SKM-1 (cell line): ENCODE results near the gene PGAP3.

ENCODE experiments used
- DNase-seq: peaks from one replicate; lab custom pipeline; 2025; ENCODE audit not compliant: unreplicated experiment; lab: John Stamatoyannopoulos, UW

PGAP3 gene

DNA sequence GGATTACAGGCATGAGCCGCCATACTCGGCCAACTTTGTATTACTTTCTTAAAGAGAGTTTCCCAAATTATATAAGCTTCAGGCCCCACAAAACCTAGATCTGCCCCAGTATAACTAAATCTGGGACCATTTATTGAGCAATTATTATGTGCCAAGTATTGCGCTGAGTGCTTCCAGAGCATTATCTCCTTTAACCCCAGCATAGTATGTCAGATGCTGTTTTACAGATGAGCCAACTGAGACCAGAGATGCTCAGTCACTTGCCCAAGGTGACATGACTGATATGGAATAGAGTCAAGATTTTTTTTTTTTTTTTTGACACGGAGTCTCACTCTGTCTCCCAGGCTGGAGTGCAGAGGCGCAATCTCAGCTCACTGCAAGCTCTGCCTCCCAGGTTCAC is 10.1 kb upstream of the PGAP3 start:
- DNase-seq: no peak

DNA sequence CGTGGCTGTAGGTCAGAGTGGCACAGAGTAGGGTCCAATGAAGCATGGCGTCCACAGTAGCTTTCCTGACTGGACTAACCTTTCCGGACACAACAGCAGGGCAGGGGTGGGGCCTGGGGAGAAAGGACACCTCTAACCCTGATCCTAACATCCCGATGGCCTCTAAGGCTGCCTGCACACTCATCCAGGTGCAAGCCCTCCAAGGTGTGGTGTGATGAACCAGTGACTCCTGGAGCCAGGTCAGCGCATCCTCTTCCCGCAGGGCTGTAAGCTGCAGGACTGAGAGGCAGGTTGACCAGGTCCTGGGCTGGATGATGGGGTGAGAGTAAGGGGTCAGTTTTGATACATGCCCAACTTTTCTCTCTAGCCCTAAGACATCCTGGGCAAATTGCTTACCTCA is 8.9 kb upstream of the PGAP3 start:
- DNase-seq: no peak

DNA sequence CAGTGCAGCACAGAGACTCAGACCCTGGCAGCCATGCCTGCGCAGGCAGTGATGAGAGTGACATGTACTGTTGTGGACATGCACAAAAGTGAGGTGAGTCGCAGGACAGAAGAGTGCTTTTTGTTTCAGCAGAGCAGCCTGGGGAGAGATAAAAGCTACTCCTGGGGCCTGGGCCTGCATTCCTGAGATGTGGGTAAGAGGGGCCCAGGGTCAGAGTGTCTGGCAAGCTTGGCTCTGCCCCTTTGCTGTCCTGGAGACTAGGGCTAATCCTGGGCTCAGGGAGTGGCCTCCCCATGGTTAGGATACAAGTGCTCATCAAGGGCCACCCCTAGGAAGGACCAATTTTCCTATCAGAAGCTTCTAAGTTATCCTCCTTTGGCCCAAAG is 7.2 kb upstream of the PGAP3 start:
- no peak for DNase-seq

DNA sequence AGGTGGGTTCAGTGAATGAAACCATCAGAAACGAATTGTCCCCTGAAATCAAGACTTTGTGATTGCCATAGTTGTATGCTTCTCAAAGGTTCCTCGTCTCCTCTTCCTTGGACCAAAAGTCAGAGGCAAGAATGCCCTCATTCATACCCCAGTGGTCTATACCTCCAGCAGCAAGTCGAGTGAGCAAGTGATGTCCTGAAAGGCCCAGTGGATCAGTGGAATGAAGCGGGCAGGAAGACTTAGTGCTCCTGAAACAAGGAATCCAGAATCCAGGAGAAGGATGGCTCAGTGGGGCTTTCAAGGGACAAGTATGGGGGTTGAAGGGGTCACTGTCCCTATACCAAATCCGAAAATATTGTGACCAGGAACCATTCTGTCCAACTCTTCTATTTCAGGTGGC is 6.7 kb upstream of the PGAP3 start:
- DNase-seq: no peak

DNA sequence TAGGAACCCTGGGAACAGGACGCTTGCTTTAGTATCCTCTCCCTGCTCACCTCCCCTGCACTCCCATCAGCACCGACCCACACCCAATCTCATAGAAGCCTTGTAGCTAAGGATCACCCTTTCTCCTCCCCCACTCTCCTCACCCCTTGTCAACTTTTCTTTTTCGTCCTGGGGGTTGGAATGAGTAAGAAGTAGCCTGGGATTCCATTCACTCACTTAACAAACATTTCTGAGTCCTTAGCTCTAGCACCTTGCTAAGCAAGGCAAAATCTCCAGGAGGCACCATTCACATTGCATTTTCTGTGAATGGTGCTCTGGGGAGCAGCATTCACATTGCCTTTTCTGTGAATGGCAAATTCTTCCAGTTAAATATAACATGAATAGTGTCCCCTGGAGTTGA is 1.1 kb upstream of the PGAP3 start:
- DNase-seq: no peak

DNA sequence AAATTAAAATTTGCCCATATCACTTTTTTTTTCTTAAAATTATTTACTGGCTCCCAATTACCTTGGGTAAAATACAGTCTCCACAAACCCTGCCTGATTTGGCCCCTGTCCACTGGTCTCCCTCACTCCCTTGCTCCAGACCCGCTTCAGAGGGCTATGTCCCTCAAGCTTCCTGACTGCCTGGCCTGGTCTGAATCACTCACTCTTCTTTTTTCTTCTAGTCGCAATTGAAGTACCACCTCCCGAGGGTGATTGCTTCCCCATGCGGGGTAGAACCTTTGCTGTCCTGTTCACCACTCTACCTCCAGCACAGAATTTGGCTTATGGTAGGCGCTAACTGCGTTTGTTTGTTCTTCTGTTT is 598 bp upstream of the PGAP3 start:
- no peak for DNase-seq

DNA sequence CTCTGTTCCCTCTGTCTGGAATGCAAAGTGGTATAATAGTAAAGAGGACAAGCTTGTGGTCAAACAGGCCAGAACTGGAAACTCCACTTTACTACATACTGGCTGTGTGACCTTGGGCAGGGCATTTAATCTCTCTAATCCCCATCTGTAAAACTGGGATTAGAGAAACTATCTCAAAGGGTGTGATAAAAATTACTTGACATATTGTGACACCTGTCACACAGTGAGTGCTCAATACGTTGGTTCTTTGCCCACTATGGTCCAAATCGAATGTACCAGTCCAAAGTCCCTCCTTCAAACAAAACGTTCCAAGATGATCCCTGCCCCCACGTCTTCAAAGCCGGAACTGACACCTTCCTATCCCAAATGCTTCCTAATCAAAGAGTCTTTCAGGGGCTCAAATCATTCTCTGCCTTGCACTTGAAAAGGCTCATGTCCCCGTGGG is 734 bp downstream of the PGAP3 start:
- no peak for DNase-seq

DNA sequence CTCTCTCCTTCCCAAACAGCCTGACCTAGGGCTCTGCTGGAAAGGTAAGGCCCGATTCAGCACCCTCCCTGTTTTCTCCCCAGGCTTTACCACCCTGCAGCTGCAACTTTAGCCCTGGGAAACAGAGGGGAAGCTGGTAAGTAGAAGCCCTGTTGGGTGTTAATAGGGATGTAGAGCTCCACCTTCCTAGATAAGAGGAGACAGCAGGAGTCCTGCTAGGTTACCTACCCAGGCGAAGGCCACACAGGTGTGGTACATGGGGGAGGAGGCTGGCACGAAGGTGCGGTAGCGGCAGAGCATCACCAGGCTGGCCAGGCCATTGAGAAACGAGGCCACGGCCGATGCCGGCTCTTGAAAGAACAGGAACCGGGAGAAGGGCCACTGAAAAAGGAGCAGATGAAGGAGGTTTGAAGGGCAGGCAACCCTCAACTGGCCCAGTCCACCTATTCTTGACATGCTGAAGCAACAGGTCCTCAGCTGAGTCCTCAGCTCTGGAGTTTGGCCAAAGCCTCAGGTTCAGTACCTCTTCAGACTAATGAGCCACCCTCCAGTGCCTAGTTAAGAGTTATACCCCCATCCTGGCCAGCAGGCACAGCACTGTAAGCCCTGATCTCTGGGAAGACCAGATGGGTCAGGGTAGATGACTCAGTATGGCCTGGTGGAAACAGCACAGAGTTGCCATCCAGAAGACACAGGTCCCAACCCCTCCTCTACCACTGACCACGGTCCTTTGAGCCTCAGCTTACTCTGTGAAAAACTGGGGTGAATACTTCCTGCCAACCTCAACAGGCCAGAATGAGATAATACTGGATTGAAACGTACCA is 3.3 kb downstream of the PGAP3 start:
- DNase-seq: no peak

DNA sequence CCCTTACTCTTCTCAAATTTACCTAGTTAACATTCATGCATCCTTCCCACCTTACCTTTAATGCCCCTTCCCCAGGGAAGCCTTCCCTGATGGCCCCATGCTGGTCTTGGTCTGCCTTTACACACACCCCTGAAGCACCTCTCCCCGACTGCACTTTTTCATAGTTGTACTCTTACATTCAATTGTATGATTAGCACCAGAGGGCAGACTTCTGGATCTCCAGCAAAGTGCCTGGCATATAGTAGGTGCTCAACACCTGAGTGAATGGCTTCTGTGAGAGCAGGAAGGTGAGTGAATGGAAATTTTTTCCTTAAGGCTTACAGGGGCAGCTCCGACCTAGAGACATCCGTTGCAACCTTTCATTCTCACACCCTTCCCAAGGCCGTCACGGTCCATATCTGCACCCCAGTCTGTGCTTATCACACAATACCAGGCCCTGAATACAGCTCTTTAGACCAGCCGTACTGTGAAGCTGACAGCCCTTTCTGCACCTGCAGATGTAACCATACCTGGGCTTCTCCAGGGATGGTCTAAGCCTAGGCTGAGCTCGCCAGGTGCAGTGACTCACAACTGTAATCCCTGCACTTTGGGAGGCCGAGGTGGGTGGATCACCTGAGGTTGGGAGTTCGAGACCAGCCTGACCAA is 4.4 kb downstream of the PGAP3 start:
- no peak for DNase-seq

DNA sequence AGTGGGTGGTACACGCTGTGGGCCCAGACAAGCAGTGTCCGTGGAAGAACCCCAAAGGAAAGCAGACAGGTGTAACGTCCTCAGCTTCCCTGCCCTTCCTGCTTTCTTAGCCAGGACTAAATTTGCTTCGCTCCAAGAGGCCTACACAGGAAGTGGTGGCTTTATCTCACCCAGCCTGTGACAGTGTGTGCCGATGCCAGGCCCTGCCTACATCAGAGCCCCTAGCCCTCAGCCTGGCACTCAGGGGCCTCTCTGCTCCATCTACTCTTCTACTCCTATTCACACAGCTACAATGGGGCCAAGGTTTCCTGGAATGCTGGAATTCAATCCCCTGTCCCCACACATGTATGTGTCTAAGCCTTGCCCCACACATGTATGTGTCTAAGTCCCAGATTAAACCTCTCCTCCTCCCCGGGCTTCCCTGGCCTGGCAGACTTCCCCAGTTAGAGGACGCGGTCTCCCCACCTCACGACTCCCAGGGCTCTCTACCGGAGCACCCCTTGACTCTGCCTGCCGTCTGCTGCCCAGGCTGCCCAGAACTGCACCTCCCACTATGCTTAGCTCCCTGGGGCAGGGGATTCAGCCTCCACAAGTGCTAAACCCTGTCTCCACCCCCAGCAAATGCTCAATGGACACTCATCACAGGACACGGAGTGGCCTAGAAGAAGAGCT is 8.2 kb downstream of the PGAP3 start:
- DNase-seq: no peak

DNA sequence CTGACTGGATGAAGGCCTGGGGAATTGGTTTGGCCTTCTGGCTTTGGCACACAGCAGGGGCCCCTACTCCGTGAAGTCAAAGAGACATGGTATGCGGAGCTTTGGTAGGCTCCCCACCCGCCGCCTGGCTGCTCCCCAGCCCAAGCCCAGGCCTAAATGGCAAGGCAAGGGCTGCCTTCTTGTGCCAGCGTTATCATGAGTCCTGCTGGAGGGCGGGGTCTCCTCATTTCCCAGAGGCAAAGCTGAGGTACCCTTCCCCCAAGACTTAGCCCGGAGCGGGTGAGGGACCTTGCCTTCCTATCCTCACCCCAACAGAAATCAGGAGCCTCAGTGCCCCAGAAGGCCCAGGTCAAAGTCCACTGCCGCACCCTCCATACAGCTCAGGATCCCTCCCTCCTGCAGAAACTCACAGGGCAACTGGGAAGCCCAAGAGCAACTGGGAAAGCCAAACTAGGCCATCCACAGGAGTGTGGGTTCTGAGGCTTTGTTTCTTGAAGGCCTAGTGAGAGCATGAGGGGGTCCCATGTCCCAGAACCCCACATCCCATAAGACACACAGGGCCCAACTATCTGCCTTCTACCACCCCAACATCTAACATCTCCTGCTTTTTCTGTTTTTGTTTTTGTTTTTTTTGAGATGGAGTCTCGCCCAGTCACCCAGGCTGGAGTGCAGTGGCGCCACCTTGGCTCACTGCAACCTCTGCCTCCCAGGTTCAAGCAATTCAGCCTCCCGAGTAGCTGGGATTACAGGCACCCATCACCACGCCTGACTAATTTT is 9.3 kb downstream of the PGAP3 start:
- DNase-seq: no peak

DNA sequence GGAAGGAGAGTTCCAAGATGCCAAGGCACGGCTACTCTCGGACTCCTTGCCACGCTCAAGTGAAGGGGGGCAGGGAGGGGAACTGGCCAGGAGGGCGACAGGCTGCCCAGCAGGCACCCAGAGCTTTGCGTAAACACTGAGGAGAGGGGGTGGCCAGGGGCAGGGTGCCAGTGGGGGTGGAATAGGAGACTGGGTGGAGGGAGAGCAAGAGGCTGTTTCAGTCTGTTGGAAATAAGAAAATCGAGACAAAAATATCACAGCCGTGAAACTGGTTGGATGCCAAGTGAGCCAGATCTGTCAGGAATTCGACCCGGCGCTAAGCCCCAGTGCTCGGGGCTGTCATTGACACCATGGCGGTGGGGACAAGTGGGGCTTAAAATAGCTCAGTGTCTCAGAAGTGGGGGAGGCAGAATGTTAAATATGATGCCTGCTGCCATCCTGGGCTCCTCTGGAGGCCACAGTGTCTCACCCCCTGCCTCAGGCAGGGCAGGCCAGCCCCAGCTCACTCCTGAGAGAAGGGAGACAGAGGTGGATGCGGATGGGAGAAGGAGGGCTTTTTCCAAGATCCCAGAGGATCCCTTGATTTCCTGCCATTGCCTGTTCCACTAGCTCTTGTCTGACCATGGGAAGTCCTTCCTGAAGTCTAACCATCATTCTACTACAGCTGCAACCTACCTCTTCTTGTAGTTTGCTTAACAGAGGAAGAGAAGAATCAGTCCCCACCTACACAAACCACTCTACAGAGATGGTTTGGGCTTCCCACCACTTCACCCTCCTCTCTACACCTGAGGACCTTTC is 10.1 kb downstream of the PGAP3 start:
- no peak for DNase-seq

DNA sequence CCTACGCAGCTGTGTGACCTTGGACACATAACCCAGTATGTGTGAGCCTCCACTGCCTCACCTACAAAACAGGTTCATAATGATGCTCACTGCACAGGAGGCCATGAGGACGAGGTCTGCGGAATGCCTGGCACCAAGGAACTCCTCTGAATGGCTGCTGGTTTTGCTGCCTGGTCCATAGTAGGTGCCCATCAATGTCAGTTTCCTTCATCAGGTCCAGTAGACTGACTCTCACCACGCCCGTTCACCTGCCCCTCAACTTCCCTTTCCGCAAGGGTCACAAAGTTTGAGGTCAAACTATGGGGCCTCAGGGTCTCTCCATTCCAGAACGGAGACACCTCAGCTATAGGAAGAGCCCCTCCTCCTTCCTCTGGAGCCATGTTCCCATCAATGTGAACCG is 10.8 kb downstream of the PGAP3 start:
- DNase-seq: no peak

DNA sequence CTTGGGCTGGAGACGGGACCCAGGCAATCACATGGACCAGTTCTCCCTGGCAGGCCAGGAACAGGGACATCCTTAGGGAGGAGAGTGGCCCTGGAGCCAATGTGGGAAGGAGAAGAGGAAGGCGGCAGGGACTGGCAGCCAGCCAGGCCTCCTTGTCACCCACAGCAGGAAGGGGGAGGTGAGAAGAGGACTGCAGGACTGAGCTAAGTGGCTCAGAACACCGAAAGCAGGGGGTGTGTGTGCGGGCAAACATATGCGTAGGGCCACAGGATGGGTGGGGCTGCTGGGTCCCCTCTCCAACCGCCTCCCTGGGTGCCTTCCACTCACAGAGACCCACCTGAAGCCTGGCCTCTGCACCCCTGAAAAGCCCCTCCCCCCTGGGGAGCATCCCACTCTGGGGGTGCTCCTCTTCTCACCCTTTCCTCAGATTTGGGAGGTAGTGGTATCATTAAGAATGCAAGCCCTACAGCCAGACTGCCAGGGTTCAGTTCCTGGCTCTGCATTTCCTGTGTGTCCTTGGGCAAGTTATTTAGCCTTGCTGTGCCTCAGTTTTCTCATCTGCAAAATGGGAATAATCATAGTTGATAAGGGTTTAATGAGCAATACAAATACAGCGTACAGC is 11.5 kb downstream of the PGAP3 start:
- DNase-seq: no peak

DNA sequence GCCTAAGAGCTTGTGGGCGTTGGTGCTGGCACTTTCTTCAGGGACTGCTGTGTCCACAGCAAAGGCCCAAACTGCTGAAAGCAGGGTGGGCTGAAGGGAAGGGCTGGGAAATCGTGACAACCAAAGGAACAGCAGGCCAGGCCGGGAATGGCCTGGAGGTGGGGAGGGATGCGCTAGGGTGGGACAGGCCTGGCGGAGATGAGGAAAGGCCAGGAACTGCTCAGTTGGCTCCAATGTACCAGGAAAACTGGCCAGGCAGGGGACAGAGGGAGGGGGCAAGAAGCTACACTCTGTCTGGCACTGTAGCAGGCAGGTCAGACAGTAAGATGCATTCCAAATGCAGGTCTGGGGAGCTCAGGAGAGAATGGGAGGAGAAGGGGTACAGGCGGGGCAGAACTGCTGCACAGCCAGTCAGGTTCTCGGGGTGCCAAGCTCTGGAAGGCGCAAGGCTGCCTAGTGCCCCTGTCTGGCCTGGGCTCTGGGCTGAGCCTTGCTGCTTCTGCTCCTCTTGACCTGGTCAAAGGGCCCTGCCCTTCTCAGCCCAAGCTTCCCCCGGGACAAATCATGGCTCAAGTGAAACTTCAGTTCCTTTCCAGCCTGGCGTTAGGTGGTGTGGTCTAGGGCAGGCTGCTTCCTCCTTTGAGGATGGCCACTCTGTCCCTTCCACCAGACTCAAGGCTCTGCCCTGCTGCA is 12.3 kb downstream of the PGAP3 start:
- no peak for DNase-seq

DNA sequence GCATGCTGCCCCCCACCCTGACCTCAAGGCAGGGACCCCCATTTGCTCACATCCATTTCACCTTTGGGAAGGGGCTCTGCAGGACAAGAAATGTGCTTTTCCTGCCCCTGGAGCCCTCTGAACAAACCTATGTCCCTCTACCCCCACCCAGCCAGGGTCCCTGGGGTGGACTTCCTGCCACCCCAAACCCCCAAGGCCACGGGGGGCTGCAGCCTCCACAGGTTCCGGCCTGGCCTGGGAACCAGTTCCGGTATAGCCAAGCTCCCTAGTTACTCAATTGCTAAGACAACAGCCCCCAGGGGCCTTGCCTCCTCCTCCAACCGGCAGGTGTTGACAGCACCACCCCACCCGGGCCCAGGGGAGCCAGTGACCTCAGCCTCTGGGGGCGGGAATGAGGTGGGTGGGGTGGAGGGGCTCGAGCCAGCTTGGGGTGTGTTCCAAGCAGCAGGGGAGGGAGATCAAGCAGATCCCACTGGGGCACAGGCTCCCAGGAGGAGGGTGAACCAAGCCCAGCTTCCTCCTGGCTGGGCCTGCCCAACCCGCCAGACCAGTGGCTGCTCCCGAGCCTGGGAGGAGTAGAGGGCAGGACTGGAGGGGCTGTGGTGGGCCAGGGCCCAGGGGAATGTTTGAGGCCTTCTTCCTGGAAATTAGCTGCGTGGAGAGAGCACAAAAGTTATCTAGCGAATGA is 13.0 kb downstream of the PGAP3 start:
- DNase-seq: no peak

DNA sequence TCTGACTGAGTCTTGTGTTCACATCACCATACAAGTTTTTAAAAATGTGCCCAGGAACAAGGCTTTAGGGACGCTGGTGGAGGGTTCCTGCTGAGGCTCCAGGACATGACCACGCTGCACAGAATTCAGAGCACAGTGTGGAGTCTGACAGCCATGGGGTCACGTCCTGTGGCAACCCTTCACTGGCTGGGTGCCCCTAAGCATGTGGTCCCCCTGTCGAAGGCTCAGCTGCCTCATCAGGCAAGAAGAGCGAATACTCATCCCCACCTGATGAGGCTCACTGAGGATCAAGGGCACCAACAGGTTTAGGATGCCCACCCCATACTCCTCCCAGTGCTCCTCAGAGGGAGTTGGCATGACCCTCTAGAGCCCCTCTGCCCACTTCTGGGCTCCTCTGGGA is 13.7 kb downstream of the PGAP3 start:
- DNase-seq: no peak

DNA sequence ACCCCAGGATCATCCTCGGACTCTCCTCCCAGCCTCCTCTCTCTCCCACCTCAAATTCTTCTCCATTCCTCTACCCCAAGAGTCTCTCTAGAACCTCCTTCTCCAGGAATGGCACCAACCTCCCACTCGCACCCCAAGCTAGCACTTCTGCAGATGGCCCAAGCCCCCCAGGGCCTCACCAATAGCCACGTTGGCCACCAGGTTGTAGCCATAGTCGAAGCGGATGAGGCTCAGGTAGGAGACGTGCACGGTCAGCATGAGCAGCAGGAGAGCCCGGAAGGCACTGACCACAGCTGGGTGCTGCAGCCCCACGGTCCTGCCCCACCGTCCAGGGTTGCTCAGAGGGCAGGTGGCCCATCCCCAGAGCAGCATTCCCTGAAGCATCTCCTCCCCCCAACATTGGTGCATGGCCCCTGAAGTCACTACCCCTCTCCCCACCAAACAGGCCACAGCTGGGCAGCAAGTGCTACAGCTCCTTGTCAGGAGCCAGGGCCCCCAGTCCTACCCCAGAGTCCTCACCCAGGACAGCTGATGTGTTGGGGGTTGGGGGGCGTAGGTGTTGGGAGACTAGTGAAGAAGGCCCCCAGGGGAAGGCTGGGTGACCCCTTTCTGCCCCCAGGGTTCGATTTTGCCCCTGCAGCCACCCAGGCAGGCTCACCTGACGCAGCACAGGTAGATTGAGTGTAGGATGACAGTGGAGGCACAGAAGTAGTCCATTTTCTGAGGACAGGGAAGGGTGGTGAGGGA is 14.3 kb downstream of the PGAP3 start:
- no peak for DNase-seq
